ENCODE data around the gene C14orf132.
A peak's percentile ranks its signal among the peaks of the same experiment; 100 is the strongest.

C14orf132 gene

GRCh38 chr14:96125536-96125935 lies 86.4 kb downstream of the C14orf132 start:
- DNase-seq = no peak

GRCh38 chr14:96126339-96126782 lies 87.2 kb downstream of the C14orf132 start:
- peak; percentile 9 to 54 for DNase-seq

- DNase-seq = no peak
Observed at GRCh38 chr14:96126783-96127271, 87.7 kb downstream of the C14orf132 start.

- no peak for DNase-seq
Observed at GRCh38 chr14:96129128-96129736, 90.1 kb downstream of the C14orf132 start.

- no peak for DNase-seq
Observed at GRCh38 chr14:96130391-96130790, 91.2 kb downstream of the C14orf132 start.

- no peak for DNase-seq
Observed at GRCh38 chr14:96130854-96131253, 91.7 kb downstream of the C14orf132 start.

- no peak for DNase-seq
Observed at GRCh38 chr14:96131836-96132235, 92.7 kb downstream of the C14orf132 start.

- DNase-seq = no peak
Observed at GRCh38 chr14:96134508-96134907, 95.3 kb downstream of the C14orf132 start.

- no peak for DNase-seq
Observed at GRCh38 chr14:96135285-96135684, 96.1 kb downstream of the C14orf132 start.

- no peak for DNase-seq
Observed at GRCh38 chr14:96136371-96137005, 97.3 kb downstream of the C14orf132 start.

- DNase-seq = no peak
Observed at GRCh38 chr14:96138241-96138640, 99.1 kb downstream of the C14orf132 start.

GRCh38 chr14:96139169-96139568 lies 100.0 kb downstream of the C14orf132 start:
- DNase-seq = no peak

- DNase-seq = no peak
Observed at GRCh38 chr14:96139879-96140278, 100.7 kb downstream of the C14orf132 start.

GRCh38 chr14:96140952-96141351 lies 101.8 kb downstream of the C14orf132 start:
- no peak for DNase-seq

Data from inflammatory macrophage treated with lipopolysaccharide for 1 hour (primary cell).